ENCODE results near the gene TINAG. TPM values are rescaled to one million over a fixed set of nuclear protein-coding genes. Genes with fewer than 3 reads are reported as not detected.

Gene TINAG
- total RNA-seq, 3 donors from 2014 or later, result 25.2 to 55.5 (median 28.1) TPM

DNA sequence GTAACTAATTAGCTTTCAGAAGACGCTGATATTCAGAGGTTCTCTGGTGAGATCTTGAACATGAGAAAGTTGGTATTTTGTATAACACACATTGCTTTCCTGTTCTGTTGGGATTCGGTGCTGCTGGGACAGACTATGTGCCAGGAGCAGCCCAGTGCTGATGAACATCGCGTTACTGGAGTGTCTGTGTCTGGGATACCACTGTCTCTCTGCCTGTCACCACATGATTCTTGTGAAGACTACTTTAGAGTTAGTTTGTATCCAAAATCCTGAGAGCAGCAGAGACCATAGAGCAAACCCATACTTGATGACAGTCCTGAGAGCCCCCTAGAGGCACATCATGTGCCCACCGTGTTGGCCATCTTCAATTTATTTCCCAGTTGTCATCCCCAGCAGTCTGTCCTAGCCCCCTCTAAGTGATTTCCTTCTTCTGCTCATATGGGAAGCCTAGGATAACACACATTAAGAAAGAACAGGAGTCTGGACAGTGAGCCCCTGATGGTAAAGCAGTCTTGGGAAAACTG is 41.8 kb upstream of the TINAG start:
- Histone ChIP-seq H3K4me1 (ENCODE audit: low read depth) (peaks cover 6% of the 10 kb centered on the region), H3K9me3 (no peaks in the 10 kb centered on the region), H3K4me3 (no peak overlapping the region), H3K36me3 (ENCODE audit: low read depth) (no peaks in the 10 kb centered on the region)
- DNase-seq (no peak), ATAC-seq (no peak)
- TF ChIP-seq, protein P1, sequence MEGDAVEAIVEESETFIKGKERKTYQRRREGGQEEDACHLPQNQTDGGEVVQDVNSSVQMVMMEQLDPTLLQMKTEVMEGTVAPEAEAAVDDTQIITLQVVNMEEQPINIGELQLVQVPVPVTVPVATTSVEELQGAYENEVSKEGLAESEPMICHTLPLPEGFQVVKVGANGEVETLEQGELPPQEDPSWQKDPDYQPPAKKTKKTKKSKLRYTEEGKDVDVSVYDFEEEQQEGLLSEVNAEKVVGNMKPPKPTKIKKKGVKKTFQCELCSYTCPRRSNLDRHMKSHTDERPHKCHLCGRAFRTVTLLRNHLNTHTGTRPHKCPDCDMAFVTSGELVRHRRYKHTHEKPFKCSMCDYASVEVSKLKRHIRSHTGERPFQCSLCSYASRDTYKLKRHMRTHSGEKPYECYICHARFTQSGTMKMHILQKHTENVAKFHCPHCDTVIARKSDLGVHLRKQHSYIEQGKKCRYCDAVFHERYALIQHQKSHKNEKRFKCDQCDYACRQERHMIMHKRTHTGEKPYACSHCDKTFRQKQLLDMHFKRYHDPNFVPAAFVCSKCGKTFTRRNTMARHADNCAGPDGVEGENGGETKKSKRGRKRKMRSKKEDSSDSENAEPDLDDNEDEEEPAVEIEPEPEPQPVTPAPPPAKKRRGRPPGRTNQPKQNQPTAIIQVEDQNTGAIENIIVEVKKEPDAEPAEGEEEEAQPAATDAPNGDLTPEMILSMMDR (IDR thresholded peaks at IDR 0.05), result no peak
- intact Hi-C loops (cut with DNase I, micrococcal nuclease), result loop anchor here in 1 of 2 donors (5.0 kb wide), 1 partner anchor 279 kb away; no protein-coding TSS in a partner anchor

DNA sequence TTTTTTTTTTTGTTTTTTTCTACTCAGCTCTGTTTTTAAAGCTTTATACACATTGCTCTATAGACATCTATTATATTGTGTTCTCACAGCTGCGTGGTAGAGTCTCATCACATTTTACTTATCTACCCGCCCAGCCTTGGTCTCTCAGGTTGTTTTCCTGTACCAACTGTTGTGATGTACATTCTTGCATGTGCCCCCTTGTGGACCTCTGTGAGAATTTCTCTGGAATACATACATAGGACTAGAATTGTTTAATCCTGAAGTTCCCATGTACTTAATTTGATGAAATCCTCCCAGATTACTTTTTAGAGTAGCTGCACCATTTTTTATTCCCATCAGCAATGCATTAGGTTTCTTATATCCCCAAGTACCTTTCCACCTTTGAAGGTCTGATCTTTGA is 40.4 kb upstream of the TINAG start:
- H3K9me3 ChIP-seq, result no peaks in the 10 kb centered on the region
- H3K4me1 ChIP-seq (ENCODE audit: low read depth), result peaks cover 6% of the 10 kb centered on the region
- H3K4me3 ChIP-seq, result no peak overlapping the region
- ATAC-seq (peak; percentile 64), DNase-seq (peak in 1 of 3 donors; percentile 79)
- TF ChIP-seq, protein P1 (IDR thresholded peaks at IDR 0.05), result no peak
- H3K36me3 ChIP-seq (ENCODE audit: low read depth), result no peaks in the 10 kb centered on the region
- intact Hi-C loops (cut with DNase I, micrococcal nuclease), result loop anchor here in 1 of 2 donors (5.0 kb wide), 1 partner anchor 280 kb away; no protein-coding TSS in a partner anchor

DNA sequence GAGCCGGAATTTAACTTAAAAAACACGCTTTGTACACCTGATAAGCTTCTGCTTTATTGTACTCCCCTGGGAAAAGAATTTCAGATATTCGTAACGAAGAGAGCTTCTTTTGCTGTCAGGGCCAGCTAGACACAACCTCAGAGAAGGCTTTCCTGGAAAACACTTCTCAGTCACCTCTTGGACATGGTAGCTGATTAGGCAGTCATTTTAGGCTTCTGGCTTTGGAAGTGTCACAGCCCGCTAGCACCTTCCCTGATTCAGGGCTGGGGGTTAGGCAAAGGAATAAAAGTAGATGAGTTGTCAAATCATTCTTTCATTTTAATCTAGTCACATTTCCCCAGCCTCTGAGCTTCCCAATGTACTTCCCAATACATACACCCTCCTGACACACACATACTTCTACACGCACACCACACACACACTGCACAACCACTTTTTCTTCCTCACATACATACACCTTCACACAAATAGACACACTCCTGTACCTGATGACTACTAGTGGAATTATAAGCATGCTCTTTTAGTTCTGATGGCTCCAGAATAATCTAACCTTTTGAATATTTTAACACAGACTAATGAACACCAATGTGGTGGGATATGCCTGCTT is 34.9 kb upstream of the TINAG start:
- ATAC-seq, result no peak
- TF ChIP-seq, protein P1 (IDR thresholded peaks at IDR 0.05), result no peak
- intact Hi-C loops (cut with DNase I, micrococcal nuclease), result no loop called here

DNA sequence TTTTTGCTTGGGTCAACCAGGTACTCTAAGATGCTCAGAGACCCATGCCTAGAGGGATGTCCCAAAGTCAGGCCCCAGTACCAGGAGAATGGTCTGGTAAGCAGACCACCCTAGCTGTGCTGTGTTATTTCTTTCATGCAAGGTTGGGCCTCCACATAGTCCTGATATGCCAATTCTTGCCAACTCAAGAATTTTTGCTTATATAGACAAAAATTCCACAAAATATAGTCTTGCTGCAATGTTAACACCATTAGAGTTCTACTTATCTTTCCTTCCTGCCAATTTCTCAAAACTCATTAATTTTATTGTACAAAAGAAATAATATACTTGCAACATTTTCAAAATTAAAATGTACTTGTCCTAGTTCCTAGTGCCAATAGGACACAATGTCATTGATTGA is 33.9 kb upstream of the TINAG start:
- ATAC-seq, result no peak
- no peaks in the 10 kb centered on the region for H3K36me3 ChIP-seq (ENCODE audit: low read depth)
- no peaks in the 10 kb centered on the region for H3K9me3 ChIP-seq
- TF ChIP-seq, protein P1 (IDR thresholded peaks at IDR 0.05), result no peak
- no peaks in the 10 kb centered on the region for H3K4me1 ChIP-seq (ENCODE audit: low read depth)
- H3K4me3 ChIP-seq, result no peak overlapping the region
- DNase-seq, result no peak
- intact Hi-C loops (cut with DNase I, micrococcal nuclease), result no loop called here

More for the DNA sequence above, 34.9 kb upstream of the TINAG start:
- DNase-seq, result no peak
- no peak overlapping the region for H3K4me3 ChIP-seq
- no peaks in the 10 kb centered on the region for H3K4me1 ChIP-seq (ENCODE audit: low read depth)
- no peaks in the 10 kb centered on the region for H3K9me3 ChIP-seq
- H3K36me3 ChIP-seq (ENCODE audit: low read depth), result no peaks in the 10 kb centered on the region

DNA sequence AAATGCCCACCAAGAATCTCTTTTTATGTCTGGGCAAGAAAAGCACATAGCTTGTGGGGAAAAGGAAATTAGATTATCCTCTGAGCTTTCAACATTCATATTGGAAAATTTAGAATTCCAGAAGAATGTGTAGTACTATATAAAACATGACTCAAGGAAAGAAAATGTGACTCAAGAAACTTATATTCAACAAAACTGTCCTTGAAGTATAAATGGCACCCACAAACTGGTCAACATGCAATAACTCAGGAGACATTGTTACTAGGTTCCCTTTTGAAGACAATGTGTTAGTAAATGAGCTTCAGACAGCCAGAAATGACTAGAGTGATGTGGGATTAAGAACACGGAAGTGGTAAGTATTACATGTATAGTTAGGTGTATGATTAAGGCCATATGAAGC is 26.1 kb upstream of the TINAG start:
- Histone ChIP-seq H3K36me3 (ENCODE audit: low read depth) (no peaks in the 10 kb centered on the region), H3K4me3 (no peak overlapping the region), H3K9me3 (no peaks in the 10 kb centered on the region), H3K4me1 (ENCODE audit: low read depth) (no peaks in the 10 kb centered on the region)
- ATAC-seq (no peak), DNase-seq (no peak)
- intact Hi-C loops (cut with DNase I, micrococcal nuclease), result no loop called here
- TF ChIP-seq, protein P1 (IDR thresholded peaks at IDR 0.05), result no peak
